Head of caudate nucleus (tissue), 42 donors: ENCODE results near the gene MYO7A.

Experiments
- DNase-seq, 42 donors: peaks; one replicate each; pipeline versions ENCODE4 v3.0.0 to v3.0.0-alpha.2; 2020 to 2021; ENCODE audit warnings: mixed read lengths in 7 of 42
- intact Hi-C: fragments of 100-400 bp; cut with DNase I; formaldehyde crosslinking; loops from one replicate; pipeline ENCODE4 v1.15.0; 2022

MYO7A gene

GRCh38 chr11:77139201-77139600 is 11.2 kb downstream of the MYO7A start:
- intact Hi-C loops: no loop called here
- no peak for DNase-seq

GRCh38 chr11:77140231-77140851 is 12.3 kb downstream of the MYO7A start:
- intact Hi-C loops: no loop called here
- DNase-seq: no peak

GRCh38 chr11:77141034-77141433 is 13.0 kb downstream of the MYO7A start:
- intact Hi-C loops: no loop called here
- DNase-seq: no peak

- DNase-seq: no peak
- intact Hi-C loops: no loop called here
Measured at GRCh38 chr11:77141475-77141874, 13.4 kb downstream of the MYO7A start.

- no peak for DNase-seq
- intact Hi-C loops: no loop called here
Measured at GRCh38 chr11:77142091-77142975, 14.3 kb downstream of the MYO7A start.

GRCh38 chr11:77143405-77144020 is 15.5 kb downstream of the MYO7A start:
- no peak for DNase-seq

GRCh38 chr11:77144196-77144856 is 16.3 kb downstream of the MYO7A start:
- no peak for DNase-seq
- intact Hi-C loops: no loop called here

More at GRCh38 chr11:77143405-77144020, 15.5 kb downstream of the MYO7A start:
- intact Hi-C loops: no loop called here

- DNase-seq: no peak
- intact Hi-C loops: no loop called here
Measured at GRCh38 chr11:77144857-77145428, 16.9 kb downstream of the MYO7A start.

GRCh38 chr11:77146261-77147035 is 18.4 kb downstream of the MYO7A start:
- no peak for DNase-seq
- intact Hi-C loops: no loop called here

GRCh38 chr11:77147036-77147315 is 18.9 kb downstream of the MYO7A start:
- intact Hi-C loops: no loop called here
- no peak for DNase-seq

- intact Hi-C loops: no loop called here
- DNase-seq: no peak
Measured at GRCh38 chr11:77147668-77148321, 19.7 kb downstream of the MYO7A start.

- no peak for DNase-seq
Measured at GRCh38 chr11:77148963-77149715, 21.1 kb downstream of the MYO7A start.

GRCh38 chr11:77149716-77150392 is 21.8 kb downstream of the MYO7A start:
- intact Hi-C loops: no loop called here
- no peak for DNase-seq

More at GRCh38 chr11:77148963-77149715, 21.1 kb downstream of the MYO7A start:
- intact Hi-C loops: no loop called here

GRCh38 chr11:77150836-77151235 is 22.8 kb downstream of the MYO7A start:
- DNase-seq: no peak
- intact Hi-C loops: no loop called here

GRCh38 chr11:77151804-77152509 is 23.9 kb downstream of the MYO7A start:
- no peak for DNase-seq
- intact Hi-C loops: no loop called here

- no peak for DNase-seq
- intact Hi-C loops: no loop called here
Measured at GRCh38 chr11:77152846-77153245, 24.8 kb downstream of the MYO7A start.
